PFSK-1 (cell line): Measurements from ENCODE around the gene CAMKMT.

Source experiments
- FOXP2 ChIP-seq: optimal IDR thresholded peaks from 2 replicates; pipeline ENCODE3; 2011; ENCODE audit warnings: borderline replicate concordance, control low read depth, inconsistent platforms; ENCODE audit not compliant: insufficient read depth; ENCODE audit errors: extremely low read length, extremely low read depth
- POLR2AphosphoS5 ChIP-seq: IDR thresholded peaks from 2 replicates; pipeline ENCODE4 v1.6.1; 2012; ENCODE audit warnings: low read depth, mild to moderate bottlenecking, control low read depth, low read length, moderate library complexity
- REST ChIP-seq, 2 experiments: IDR thresholded peaks; 2 replicates each; pipeline versions ENCODE4 v1.6.1 to v1.8.0; 2011 to 2012; ENCODE audit warnings: low read depth in 2 of 2, low read length in 2 of 2, control low read depth in 1 of 2, inconsistent platforms in 1 of 2, mild to moderate bottlenecking in 1 of 2, moderate library complexity in 1 of 2; ENCODE audit not compliant: insufficient read depth in 1 of 2
- SIN3A ChIP-seq: IDR thresholded peaks from 2 replicates; pipeline ENCODE4 v1.6.1; 2012; ENCODE audit warnings: mild to moderate bottlenecking, low read length, moderate library complexity, borderline replicate concordance; ENCODE audit not compliant: insufficient read depth
- TAF1 ChIP-seq: IDR thresholded peaks from 2 replicates; pipeline ENCODE4 v1.6.1; 2012; ENCODE audit warnings: low read length, control low read depth, borderline replicate concordance; ENCODE audit not compliant: insufficient read depth

CAMKMT gene

GRCh38 chr2:44537264-44537663, 175.5 kb downstream of the CAMKMT start:
- no peak for TF ChIP-seq FOXP2
- TF ChIP-seq SIN3A = no peak
- no peak for TF ChIP-seq REST (IDR thresholded peaks at IDR 0.05; ENCODE audit: insufficient read depth in 1 of 2, low read depth in 2 of 2, low read length in 2 of 2)
- no peak for TF ChIP-seq TAF1
- no peak for TF ChIP-seq POLR2AphosphoS5

GRCh38 chr2:44542520-44542919, 180.8 kb downstream of the CAMKMT start:
- TF ChIP-seq REST (IDR thresholded peaks at IDR 0.05; ENCODE audit: insufficient read depth in 1 of 2, low read depth in 2 of 2, low read length in 2 of 2) (no peak), FOXP2 (no peak), TAF1 (no peak), SIN3A (no peak), POLR2AphosphoS5 (no peak)

DNA sequence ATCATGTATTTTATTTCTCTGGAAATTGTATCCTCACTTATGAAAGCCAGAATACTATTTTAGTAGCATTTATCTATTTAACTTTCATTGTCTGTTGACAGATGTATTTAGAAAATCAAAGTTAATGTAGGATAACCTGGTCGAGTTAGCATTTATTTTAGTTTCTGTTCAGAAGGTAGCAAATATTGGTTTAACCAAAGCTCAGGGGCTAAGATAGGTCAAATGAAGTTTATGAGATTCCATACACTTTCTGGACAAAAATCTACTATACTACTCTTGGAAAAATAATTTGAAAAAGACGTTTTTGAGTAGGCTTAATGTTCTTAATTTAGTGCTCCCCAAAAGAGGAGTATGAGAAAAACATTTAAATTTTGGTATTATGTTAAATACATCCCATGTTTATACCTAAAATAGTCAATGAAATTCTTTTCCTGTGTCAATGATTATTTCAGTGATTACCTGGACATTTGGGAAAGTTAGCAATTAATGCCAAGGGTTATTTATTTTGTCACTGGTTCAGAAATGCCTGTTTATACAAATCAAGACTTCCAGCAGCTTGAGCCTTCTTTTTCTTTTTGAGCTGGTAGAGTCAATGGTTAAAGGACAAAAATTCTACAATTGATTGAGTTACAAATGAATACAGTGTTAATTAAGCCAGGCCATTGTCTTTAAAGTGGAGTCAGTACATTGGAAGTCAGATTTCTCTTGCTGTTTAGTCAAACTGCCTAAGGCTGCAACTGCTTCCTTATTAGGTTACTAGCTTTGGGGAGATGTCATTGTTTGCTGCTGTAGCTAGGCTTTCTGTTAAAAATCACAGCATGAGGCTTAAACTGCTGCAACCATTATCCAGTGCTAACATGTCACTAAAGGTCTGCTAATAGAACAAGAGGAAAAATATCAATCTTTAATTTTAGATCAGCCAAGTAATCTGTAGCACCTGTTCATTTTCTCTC, 182.3 kb downstream of the CAMKMT start:
- TF ChIP-seq POLR2AphosphoS5 (no peak), REST (IDR thresholded peaks at IDR 0.05; ENCODE audit: insufficient read depth in 1 of 2, low read depth in 2 of 2, low read length in 2 of 2) (no peak), TAF1 (no peak), SIN3A (no peak), FOXP2 (no peak)

DNA sequence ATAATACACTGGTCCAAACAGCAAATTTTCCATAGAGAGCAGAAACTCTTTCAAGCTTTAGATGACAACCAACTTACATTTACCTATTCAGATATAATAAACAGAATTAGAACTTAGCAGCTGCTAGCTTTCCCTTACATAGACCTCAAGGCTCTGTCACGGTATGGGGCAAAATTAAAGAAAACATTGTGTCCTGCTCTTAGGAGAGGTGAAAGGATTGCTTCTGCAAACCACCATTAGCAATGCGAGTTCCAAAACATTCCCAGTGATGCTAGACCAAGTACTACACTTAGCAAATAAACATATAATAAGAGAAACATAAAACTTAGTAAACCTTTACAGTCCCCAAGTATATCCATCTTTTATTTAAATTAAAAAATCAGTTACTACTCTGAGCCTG, 183.3 kb downstream of the CAMKMT start:
- TF ChIP-seq SIN3A (no peak), POLR2AphosphoS5 (no peak), REST (IDR thresholded peaks at IDR 0.05; ENCODE audit: insufficient read depth in 1 of 2, low read depth in 2 of 2, low read length in 2 of 2) (no peak), TAF1 (no peak), FOXP2 (no peak)
